ENCODE data around the gene MOB2. TPM values are rescaled to one million over a fixed set of nuclear protein-coding genes. Genes with fewer than 3 reads are reported as not detected.

The MOB2 gene
- total RNA-seq, 4 donors from 2014 or later: 27.3 to 64.9 (median 34.1) TPM

DNA sequence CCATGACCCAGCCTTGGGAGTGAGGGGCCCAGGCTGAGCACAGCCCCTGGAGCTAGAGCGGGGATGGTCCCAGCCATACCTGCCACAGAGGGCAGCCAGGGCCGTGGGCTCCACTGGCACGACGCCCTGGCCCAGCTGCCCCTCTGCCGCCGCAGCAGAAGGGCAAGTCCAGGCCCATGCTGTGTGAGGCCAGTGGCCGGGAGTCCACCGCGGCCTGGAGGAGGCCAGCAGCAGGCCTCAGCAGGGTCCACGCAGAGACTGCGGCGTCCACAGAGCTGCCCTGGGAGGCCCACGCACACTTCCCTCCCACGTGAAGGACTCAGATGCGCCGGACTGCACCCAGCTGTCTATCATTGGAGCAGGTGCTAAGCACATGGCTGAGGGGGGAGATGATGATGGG, 23.5 kb downstream of the MOB2 start:
- ATAC-seq (ENCODE audit: low FRiP score) (no peak), DNase-seq (ENCODE audit: low spot score) (no peak)
- TF ChIP-seq, protein P1, sequence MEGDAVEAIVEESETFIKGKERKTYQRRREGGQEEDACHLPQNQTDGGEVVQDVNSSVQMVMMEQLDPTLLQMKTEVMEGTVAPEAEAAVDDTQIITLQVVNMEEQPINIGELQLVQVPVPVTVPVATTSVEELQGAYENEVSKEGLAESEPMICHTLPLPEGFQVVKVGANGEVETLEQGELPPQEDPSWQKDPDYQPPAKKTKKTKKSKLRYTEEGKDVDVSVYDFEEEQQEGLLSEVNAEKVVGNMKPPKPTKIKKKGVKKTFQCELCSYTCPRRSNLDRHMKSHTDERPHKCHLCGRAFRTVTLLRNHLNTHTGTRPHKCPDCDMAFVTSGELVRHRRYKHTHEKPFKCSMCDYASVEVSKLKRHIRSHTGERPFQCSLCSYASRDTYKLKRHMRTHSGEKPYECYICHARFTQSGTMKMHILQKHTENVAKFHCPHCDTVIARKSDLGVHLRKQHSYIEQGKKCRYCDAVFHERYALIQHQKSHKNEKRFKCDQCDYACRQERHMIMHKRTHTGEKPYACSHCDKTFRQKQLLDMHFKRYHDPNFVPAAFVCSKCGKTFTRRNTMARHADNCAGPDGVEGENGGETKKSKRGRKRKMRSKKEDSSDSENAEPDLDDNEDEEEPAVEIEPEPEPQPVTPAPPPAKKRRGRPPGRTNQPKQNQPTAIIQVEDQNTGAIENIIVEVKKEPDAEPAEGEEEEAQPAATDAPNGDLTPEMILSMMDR (IDR thresholded peaks at IDR 0.05): no peak

GRCh38 chr11:1462698-1462975, 23.9 kb downstream of the MOB2 start:
- TF ChIP-seq, protein P1 (IDR thresholded peaks at IDR 0.05): no peak
- ATAC-seq (ENCODE audit: low FRiP score) (no peak), DNase-seq (ENCODE audit: low spot score) (no peak)

DNA sequence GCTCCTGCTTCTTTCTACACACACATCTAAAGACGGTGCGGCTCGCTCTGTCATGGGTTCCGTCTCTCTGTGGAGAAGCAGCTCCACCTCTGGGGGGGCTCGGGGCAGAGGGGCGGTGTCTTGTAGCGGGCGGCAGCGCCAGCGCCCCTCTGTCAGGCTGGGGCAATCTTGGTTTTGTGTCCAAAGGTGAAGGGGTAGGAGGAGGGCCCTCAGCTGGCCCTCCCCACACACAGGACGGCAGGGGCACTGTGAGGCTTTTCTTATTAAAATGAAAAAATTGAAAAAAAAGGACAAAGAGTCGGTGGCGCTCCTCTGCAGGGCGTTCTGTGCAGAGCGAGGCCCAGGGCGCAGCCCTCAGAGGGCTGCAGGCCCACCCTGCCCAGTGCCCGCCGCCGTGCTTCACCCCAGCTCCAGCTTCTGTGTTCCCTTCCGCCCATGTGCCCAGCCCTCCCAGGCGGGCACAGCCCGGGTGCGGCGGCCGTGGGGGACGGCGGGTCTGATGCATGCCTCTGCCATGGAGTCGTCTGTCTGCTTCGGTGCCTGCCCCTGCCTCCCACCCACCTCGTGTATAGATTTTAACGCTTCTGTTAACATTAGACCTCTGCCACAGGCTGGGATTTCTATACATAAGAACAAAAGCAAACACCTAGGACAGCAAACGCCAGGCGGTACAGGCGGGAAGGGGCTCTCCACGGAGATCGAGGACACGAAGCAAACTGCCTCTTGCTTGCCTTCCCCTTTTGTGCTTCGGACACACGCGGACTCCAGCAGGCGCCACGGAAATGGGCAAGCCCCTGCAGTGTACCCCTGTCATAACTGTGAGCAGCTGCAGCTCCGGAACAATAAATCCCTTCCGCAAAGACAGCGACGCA, 24.5 kb downstream of the MOB2 start:
- DNase-seq (ENCODE audit: low spot score) (no peak), ATAC-seq (ENCODE audit: low FRiP score) (no peak)
- TF ChIP-seq, protein P1 (IDR thresholded peaks at IDR 0.05): no peak

- ATAC-seq (ENCODE audit: low FRiP score) (peak; percentile 35), DNase-seq (ENCODE audit: low spot score) (no peak)
- TF ChIP-seq, protein P1 (IDR thresholded peaks at IDR 0.05): no peak
Measured at GRCh38 chr11:1460986-1461825, 25.4 kb downstream of the MOB2 start.

GRCh38 chr11:1460396-1460985, 26.1 kb downstream of the MOB2 start:
- no peak for DNase-seq (ENCODE audit: low spot score)

GRCh38 chr11:1459764-1460395, 26.7 kb downstream of the MOB2 start:
- no peak for ATAC-seq (ENCODE audit: low FRiP score)
- TF ChIP-seq, protein P1 (IDR thresholded peaks at IDR 0.05): no peak
- no peak for DNase-seq (ENCODE audit: low spot score)

More at GRCh38 chr11:1460396-1460985, 26.1 kb downstream of the MOB2 start:
- peak; percentile 21 for ATAC-seq (ENCODE audit: low FRiP score)
- TF ChIP-seq, protein P1 (IDR thresholded peaks at IDR 0.05): no peak
